IPS-18c (cell line): Measurements from ENCODE around the gene ATG7.
"Not testable (repeated sequence)": the region's sequence is repeated elsewhere in the genome, so short reads cannot be mapped to it uniquely, and the experiment has no call there.

Source experiments
- H3K4me3 ChIP-seq: 2 replicates; pipeline ENCODE4 v1.7.0; 2013; ENCODE audit warnings: low read depth, mild to moderate bottlenecking, low read length, moderate library complexity; ENCODE audit not compliant: insufficient read depth
- H3K9me3 ChIP-seq: one replicate; pipeline ENCODE4 v1.6.1; 2013; ENCODE audit warnings: mild to moderate bottlenecking, low read length, moderate library complexity; ENCODE audit not compliant: control insufficient read depth, insufficient read depth

Gene ATG7

GRCh38 chr3:11390411-11391131, 118.4 kb downstream of the ATG7 start:
- Histone ChIP-seq H3K4me3 (no peak overlapping the region), H3K9me3 (no peaks in the 10 kb centered on the region)

- no peaks in the 10 kb centered on the region for H3K9me3 ChIP-seq
- no peak overlapping the region for H3K4me3 ChIP-seq
Measured at GRCh38 chr3:11391174-11391879, 119.1 kb downstream of the ATG7 start.

DNA sequence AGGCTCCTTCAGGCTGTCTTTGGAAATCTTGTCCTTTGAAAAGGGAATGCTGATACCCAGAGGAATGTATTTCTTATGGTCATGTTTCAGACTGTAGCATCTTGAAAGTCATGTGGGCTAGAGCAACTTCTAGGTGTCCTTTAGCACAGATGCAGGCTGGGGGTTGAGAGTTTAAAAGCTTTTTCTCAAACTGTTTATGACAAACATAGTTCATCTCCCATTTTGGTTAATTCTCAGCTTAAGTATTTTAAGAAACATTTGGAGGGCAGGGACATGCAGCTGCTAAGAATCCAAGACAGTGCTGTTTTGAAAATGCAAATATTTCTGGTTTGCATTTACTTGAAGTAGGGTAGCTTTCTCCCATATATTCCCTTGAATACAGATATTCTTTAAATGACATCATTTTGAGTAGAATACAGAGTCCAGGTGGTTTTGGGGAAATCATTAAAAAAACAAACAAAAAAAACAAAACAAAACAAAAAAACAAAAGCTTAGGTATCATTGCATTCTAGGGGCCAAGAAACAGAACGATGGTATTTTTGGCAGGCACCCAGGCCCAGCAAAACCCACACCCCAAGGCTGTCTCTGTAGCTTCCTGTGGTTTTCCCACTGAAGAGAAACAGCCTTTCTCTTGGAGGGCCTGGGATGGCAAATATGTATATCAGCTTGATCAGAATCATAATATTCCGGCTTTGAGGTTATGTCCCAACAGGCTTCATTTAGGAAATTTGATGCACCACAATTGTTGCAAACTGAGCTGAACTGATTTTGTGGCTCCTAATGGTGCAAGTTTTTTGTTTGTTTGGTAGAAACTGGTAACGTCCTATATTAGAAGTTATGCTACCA, 120.0 kb downstream of the ATG7 start:
- H3K9me3 ChIP-seq, result no peaks in the 10 kb centered on the region
- no peak overlapping the region for H3K4me3 ChIP-seq

DNA sequence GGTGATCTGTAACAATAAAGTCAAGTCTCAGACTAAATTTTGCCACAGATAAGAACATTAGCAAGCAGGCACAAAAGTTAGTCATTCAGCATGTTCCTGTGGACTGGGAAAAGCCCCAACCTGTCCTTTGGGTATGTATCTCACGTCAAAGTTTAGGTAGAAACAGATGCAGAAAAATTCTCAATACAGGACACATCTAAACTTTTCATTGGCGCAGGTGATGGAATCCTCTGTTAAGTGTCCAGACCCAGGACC, 120.6 kb downstream of the ATG7 start:
- no peaks in the 10 kb centered on the region for H3K9me3 ChIP-seq
- H3K4me3 ChIP-seq, result no peak overlapping the region

DNA sequence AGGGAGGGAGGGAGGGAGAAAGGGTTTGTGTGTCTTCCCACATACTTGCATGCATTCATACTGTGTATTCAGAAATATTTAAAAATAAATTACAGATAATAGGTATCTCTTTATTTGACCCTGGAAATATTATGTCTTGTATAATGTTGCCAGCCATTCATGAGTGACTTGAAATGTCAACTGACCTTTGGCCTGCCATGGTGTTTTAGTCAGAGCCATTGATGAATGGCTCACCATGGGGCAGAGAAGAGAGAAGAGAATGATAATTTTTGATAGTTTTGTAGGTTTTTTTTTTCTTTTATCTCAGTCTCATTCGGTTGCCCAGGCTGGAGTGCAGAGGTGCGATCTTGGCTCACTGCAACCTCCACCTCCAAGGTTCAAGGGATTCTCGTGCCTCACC, 121.2 kb downstream of the ATG7 start:
- H3K4me3 ChIP-seq, result no peak overlapping the region

GRCh38 chr3:11394392-11394791, 122.2 kb downstream of the ATG7 start:
- H3K9me3 ChIP-seq, result no peaks in the 10 kb centered on the region
- H3K4me3 ChIP-seq, result no peak overlapping the region

More for the DNA sequence above, 121.2 kb downstream of the ATG7 start:
- H3K9me3 ChIP-seq, result no peaks in the 10 kb centered on the region

DNA sequence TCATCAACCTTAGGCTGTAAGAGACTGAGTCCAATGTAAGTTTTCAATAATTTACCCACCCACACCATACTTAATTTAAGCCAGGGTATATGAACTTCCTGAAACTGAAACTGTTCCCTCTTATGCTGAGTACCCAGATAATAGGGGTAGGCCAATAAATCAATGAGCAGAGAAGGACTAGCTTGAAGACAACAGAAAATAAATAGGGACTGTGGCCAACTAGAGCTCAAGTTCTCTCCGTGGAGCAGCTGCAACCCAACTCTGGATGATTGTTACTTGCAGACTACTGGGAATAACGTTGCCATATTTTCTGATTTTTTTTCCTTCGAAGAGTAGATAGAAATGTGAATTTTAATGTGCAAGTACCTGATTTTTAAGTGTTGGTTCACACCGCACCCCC, 128.0 kb downstream of the ATG7 start:
- no peak overlapping the region for H3K4me3 ChIP-seq
- H3K9me3 ChIP-seq, result no peaks in the 10 kb centered on the region

GRCh38 chr3:11401434-11401833, 129.2 kb downstream of the ATG7 start:
- no peak overlapping the region for H3K4me3 ChIP-seq
- H3K9me3 ChIP-seq, result no peaks in the 10 kb centered on the region

GRCh38 chr3:11405323-11405722, 133.1 kb downstream of the ATG7 start:
- no peak overlapping the region for H3K4me3 ChIP-seq
- peaks cover 11% of the 10 kb centered on the region for H3K9me3 ChIP-seq

GRCh38 chr3:11407644-11408043, 135.4 kb downstream of the ATG7 start:
- Histone ChIP-seq H3K4me3 (no peak overlapping the region), H3K9me3 (peaks cover 11% of the 10 kb centered on the region)

DNA sequence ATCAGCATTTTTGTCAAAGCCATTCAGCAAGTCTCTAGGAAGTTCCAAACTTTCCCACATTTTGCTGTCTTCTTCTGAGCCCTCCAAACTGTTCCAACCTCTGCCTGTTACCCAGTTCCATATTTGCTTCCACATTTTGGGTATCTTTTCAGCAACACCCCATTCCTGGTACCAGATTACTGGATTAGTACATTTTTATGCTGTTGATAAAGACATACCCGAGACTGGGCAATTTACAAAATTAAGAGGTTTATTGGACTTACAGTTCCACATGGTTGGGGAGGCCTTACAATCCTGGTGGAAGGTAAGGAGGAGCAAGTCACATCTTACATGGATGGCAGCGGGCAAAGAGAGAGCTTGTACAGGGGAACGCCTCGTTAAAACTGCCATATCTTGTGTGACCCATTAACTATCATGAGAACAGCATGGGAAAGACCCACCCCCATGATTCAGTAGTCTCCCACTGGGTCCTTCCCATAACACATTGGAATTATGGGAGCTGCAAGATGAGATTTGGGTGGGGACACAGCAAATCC, 136.2 kb downstream of the ATG7 start:
- H3K9me3 ChIP-seq, result peaks cover 11% of the 10 kb centered on the region

GRCh38 chr3:11410564-11410963, 138.4 kb downstream of the ATG7 start:
- H3K9me3 ChIP-seq, result peaks cover 11% of the 10 kb centered on the region
- H3K4me3 ChIP-seq, result no peak overlapping the region

More for the DNA sequence above, 136.2 kb downstream of the ATG7 start:
- not testable (repeated sequence) for H3K4me3 ChIP-seq

- Histone ChIP-seq H3K9me3 (peaks cover 11% of the 10 kb centered on the region), H3K4me3 (no peak overlapping the region)
Measured at GRCh38 chr3:11411956-11412355, 139.8 kb downstream of the ATG7 start.

DNA sequence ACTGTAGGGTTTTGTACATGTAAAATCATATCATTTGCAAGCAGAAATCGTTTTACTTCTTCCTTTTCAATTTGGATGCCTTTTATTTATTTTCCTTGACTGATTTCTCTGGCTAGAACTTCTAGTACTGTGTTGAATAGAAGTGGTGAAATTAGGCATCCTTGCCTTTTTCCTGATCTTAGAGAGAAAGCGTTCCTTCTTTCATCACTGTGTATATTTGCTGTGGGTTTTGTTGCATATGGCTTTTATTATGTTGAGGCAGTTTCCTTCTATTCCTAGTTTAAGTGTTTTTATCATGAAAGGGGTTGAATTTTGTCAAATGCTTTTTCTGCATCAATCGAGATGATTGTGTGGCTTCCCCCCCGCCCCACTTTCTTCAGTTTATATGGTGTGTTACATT, 140.9 kb downstream of the ATG7 start:
- H3K4me3 ChIP-seq, result no peak overlapping the region
- H3K9me3 ChIP-seq, result peaks cover 1% of the 10 kb centered on the region

DNA sequence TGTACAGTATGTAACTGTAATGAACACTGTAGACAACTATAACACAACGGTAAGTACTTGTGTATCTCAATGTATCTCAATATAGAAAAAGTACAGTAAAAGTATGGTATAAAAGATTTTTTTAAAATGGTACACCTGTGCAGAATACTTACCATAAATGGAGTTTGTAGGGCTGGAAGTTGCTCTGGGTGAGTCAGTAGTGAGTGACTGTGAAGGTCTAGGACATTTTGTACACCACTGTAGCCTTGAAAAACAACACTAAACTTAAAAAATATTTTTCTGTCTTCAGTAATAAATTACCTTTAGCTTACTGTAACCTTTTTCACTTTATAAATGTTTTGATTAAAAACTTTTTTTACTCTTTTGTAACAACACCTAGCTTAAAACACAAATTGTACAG, 142.9 kb downstream of the ATG7 start:
- no peak overlapping the region for H3K4me3 ChIP-seq
- no peaks in the 10 kb centered on the region for H3K9me3 ChIP-seq

- Histone ChIP-seq H3K4me3 (no peak overlapping the region), H3K9me3 (no peaks in the 10 kb centered on the region)
Measured at GRCh38 chr3:11420066-11420465, 147.9 kb downstream of the ATG7 start.

- Histone ChIP-seq H3K4me3 (no peak overlapping the region), H3K9me3 (no peaks in the 10 kb centered on the region)
Measured at GRCh38 chr3:11422291-11422690, 150.1 kb downstream of the ATG7 start.

GRCh38 chr3:11423868-11424267, 151.7 kb downstream of the ATG7 start:
- Histone ChIP-seq H3K9me3 (no peaks in the 10 kb centered on the region), H3K4me3 (no peak overlapping the region)
